ENCODE measurements around the gene ESX1. TPM values are rescaled to one million over a fixed set of nuclear protein-coding genes. Genes with fewer than 3 reads are reported as not detected.
A peak's percentile ranks its signal among the peaks of the same experiment; 100 is the strongest.

Gene ESX1
- total RNA-seq, 2 donors from 2014 or later, result not detected

DNA sequence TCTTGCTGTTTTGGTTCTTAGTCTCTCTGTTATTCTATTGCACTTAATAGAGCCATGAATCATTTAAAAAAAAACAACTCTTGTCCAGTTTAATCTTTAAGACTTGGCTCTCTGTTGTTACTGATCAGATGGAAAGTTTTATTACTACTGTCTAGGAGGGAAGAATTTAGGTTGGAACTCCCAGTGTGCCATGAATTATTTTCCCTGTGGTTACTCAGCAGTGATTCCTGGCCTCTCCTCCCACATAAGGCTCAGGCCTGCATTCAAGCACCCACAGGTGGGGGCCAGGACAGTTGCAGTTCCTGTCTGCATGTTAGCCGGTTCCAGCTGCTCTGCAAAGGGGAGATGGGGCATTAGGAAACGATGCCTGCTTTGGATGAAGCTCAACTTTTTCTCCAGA lies 29.8 kb upstream of the ESX1 start:
- Histone ChIP-seq H3K9ac (ENCODE audit: low read depth in 2 of 2, low read length in 2 of 2) (no peak overlapping the region), H3K4me1 (no peaks in the 10 kb centered on the region), H3K36me3 (no peaks in the 10 kb centered on the region), H3K9me3 (no peaks in the 10 kb centered on the region), H3K4me3 (no peak overlapping the region), H3K27ac (no peak overlapping the region), H3K27me3 (peaks cover 4% of the 10 kb centered on the region)
- TF ChIP-seq, protein P1, sequence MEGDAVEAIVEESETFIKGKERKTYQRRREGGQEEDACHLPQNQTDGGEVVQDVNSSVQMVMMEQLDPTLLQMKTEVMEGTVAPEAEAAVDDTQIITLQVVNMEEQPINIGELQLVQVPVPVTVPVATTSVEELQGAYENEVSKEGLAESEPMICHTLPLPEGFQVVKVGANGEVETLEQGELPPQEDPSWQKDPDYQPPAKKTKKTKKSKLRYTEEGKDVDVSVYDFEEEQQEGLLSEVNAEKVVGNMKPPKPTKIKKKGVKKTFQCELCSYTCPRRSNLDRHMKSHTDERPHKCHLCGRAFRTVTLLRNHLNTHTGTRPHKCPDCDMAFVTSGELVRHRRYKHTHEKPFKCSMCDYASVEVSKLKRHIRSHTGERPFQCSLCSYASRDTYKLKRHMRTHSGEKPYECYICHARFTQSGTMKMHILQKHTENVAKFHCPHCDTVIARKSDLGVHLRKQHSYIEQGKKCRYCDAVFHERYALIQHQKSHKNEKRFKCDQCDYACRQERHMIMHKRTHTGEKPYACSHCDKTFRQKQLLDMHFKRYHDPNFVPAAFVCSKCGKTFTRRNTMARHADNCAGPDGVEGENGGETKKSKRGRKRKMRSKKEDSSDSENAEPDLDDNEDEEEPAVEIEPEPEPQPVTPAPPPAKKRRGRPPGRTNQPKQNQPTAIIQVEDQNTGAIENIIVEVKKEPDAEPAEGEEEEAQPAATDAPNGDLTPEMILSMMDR (IDR thresholded peaks at IDR 0.05), result no peak
- intact Hi-C loops (cut with DNase I), result no loop called here
- no peak for DNase-seq

DNA sequence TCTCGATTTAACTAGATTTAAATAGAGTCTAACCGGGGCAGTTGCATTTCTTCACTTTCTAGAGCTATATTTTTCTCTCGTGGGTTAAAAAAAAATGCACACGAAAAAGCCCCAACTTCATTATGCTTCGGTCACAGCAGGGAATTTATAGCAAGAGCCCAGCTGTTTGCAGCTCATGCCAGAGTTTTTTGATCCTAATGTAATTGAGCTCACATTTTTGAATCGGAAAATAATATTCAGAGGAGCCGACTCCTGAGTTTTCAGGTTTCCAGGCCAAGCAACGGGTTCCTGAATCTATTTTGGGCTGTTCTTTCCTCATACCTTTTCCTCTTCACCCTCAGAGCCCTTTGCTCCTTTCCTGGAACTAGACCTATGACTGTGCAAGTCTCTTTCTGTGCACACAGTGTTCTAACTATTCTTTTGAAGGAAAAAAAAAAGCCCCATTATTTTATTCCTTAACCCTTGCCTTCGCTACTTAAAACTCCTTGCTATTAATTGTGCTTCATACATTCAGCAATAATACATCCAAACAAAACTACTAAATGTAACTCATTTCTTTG lies 27.5 kb upstream of the ESX1 start:
- intact Hi-C loops (cut with DNase I), result no loop called here
- Histone ChIP-seq H3K27ac (no peak overlapping the region), H3K9me3 (no peaks in the 10 kb centered on the region), H3K27me3 (peaks cover 4% of the 10 kb centered on the region), H3K4me1 (no peaks in the 10 kb centered on the region), H3K4me3 (no peak overlapping the region), H3K36me3 (no peaks in the 10 kb centered on the region), H3K9ac (ENCODE audit: low read depth in 2 of 2, low read length in 2 of 2) (no peak overlapping the region)
- no peak for DNase-seq
- TF ChIP-seq, protein P1 (IDR thresholded peaks at IDR 0.05), result no peak

DNA sequence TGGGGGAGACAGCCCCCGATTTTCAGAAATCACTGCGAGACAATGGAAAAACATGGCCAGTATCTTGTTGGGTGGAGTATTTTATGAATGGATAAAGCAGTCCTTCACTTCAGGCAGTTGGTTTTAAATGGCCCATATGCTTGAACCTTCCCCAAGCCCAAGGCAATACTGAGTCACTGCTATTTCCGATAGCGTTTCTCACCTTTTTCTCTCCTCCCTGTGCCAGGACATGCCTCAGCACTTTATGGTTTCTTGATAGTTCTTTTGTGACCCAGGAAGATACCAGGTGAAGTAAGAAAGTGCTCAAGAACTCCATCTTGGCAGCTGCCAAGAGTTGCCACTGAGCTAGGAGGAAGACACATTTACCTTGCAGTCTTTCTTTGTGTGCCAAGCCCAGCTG lies 26.8 kb upstream of the ESX1 start:
- DNase-seq, result no peak
- Histone ChIP-seq H3K4me1 (no peaks in the 10 kb centered on the region), H3K4me3 (no peak overlapping the region), H3K9ac (ENCODE audit: low read depth in 2 of 2, low read length in 2 of 2) (no peak overlapping the region), H3K36me3 (no peaks in the 10 kb centered on the region), H3K9me3 (no peaks in the 10 kb centered on the region), H3K27me3 (peaks cover 4% of the 10 kb centered on the region), H3K27ac (no peak overlapping the region)
- TF ChIP-seq, protein P1 (IDR thresholded peaks at IDR 0.05), result no peak
- intact Hi-C loops (cut with DNase I), result no loop called here

DNA sequence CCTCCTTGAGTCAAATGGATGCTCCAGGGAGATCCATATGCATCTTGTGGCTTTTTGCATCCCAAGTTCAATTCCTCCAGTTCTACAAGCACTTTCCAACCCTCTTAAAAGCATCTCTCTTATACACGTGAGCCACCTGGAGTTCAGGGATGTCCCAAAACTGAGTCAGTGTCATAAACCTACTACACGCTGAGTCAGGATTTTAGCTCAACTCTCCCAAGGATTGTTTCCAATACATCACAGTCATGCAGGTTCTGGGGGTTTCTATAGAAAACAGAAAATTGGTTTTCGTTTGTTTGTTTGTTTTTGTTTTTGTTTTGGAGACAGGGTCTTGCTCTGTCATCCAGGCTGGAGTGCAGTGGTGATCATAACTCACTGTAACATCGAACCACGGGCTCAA lies 25.9 kb upstream of the ESX1 start:
- TF ChIP-seq, protein P1 (IDR thresholded peaks at IDR 0.05), result no peak
- DNase-seq, result no peak
- Histone ChIP-seq H3K4me1 (no peaks in the 10 kb centered on the region), H3K9ac (ENCODE audit: low read depth in 2 of 2, low read length in 2 of 2) (no peak overlapping the region), H3K9me3 (no peaks in the 10 kb centered on the region), H3K4me3 (no peak overlapping the region), H3K27ac (no peak overlapping the region), H3K27me3 (peaks cover 3% of the 10 kb centered on the region), H3K36me3 (no peaks in the 10 kb centered on the region)
- intact Hi-C loops (cut with DNase I), result no loop called here

DNA sequence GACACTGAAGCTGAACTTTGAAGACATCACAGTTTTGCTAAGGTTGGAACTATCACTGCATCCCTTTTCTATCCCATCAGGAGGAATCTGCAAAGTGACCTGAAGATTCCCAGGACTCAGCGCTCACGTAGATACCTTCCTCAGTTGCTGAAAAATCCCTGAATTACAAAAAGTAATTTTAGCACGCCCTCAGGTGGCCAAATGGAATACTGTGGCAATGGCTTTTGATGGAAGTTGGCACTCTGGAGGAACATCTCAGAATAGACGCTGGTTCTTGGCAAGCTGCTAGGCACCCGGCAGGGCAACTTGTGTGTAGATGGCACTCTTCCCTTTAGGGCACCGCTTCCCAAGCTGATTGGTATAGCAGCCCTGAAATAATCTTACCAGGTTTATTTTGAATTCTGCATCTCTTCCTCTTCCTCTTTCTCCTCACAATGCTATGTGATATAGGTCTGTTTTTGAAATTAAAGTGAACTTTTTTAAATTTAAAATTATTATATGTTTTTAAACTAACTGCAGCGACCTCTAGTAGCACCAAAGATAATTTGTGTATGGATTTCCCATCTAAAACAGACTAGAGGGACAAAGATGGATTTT lies 16.3 kb upstream of the ESX1 start:
- intact Hi-C loops (cut with DNase I), result no loop called here
- Histone ChIP-seq H3K27ac (no peak overlapping the region), H3K27me3 (no peaks in the 10 kb centered on the region)

More for the DNA sequence above, 16.3 kb upstream of the ESX1 start:
- H3K36me3 ChIP-seq, result no peaks in the 10 kb centered on the region
- H3K4me1 ChIP-seq, result no peaks in the 10 kb centered on the region
- H3K9ac ChIP-seq (ENCODE audit: low read depth in 2 of 2, low read length in 2 of 2), result no peak overlapping the region
- TF ChIP-seq, protein P1 (IDR thresholded peaks at IDR 0.05), result peak; percentile 42
- no peak overlapping the region for H3K4me3 ChIP-seq
- H3K9me3 ChIP-seq, result no peaks in the 10 kb centered on the region
- DNase-seq, result peak; percentile 39
